Erythroblast (primary cell): ENCODE measurements around the gene MKS1.
A peak's percentile ranks its signal among the peaks of the same experiment; 100 is the strongest.

Experiments
- DNase-seq, 2 experiments: peaks; one replicate each; lab custom pipeline; 2025; lab: John Stamatoyannopoulos, UW
- GATA1 ChIP-seq: IDR thresholded peaks from 2 replicates; pipeline ENCODE4 v1.6.1; 2011; ENCODE audit warnings: low read depth, mild to moderate bottlenecking, control low read depth, low read length, moderate library complexity
- POLR2A ChIP-seq: IDR thresholded peaks from 2 replicates; pipeline ENCODE4 v1.6.1; 2011; ENCODE audit warnings: mild to moderate bottlenecking, low read length

Gene MKS1

GRCh38 chr17:58249270-58250133, 30.4 kb upstream of the MKS1 start:
- TF ChIP-seq GATA1 (no peak), POLR2A (no peak)
- peak; percentile 72 to 82 for DNase-seq

GRCh38 chr17:58248955-58249269, 29.9 kb upstream of the MKS1 start:
- TF ChIP-seq GATA1: no peak
- no peak for TF ChIP-seq POLR2A
- no peak for DNase-seq

GRCh38 chr17:58247511-58248363, 28.7 kb upstream of the MKS1 start:
- no peak for TF ChIP-seq GATA1
- TF ChIP-seq POLR2A: no peak
- DNase-seq: no peak

- DNase-seq: no peak
- no peak for TF ChIP-seq POLR2A
- no peak for TF ChIP-seq GATA1
Measured at GRCh38 chr17:58246781-58247180, 27.7 kb upstream of the MKS1 start.

- no peak for TF ChIP-seq POLR2A
- TF ChIP-seq GATA1: no peak
- DNase-seq: no peak
Measured at GRCh38 chr17:58246104-58246740, 27.2 kb upstream of the MKS1 start.

- no peak for DNase-seq
- TF ChIP-seq GATA1 (no peak), POLR2A (no peak)
Measured at GRCh38 chr17:58245428-58246103, 26.5 kb upstream of the MKS1 start.

GRCh38 chr17:58244963-58245362, 25.9 kb upstream of the MKS1 start:
- DNase-seq: peak; percentile 8 to 28
- TF ChIP-seq POLR2A (no peak), GATA1 (no peak)

- no peak for DNase-seq
- TF ChIP-seq GATA1 (no peak), POLR2A (no peak)
Measured at GRCh38 chr17:58242171-58242784, 23.2 kb upstream of the MKS1 start.

GRCh38 chr17:58239987-58240386, 20.9 kb upstream of the MKS1 start:
- TF ChIP-seq POLR2A (no peak), GATA1 (no peak)
- DNase-seq: no peak

GRCh38 chr17:58238147-58238634, 19.1 kb upstream of the MKS1 start, which contains the start of gene LPO:
LPO (plus strand) TSS chr17:58238584; CDS start chr17:58242980, 4,396 bp downstream.
- TF ChIP-seq POLR2A (no peak), GATA1 (no peak)
- no peak for DNase-seq

GRCh38 chr17:58236394-58236793, 17.3 kb upstream of the MKS1 start:
- TF ChIP-seq GATA1 (no peak), POLR2A (no peak)

GRCh38 chr17:58235821-58236220, 16.8 kb upstream of the MKS1 start:
- no peak for TF ChIP-seq POLR2A
- TF ChIP-seq GATA1: no peak
- peak in 1 of 2 experiments; percentile 10 for DNase-seq

More at GRCh38 chr17:58236394-58236793, 17.3 kb upstream of the MKS1 start:
- peak; percentile 61 to 71 for DNase-seq

GRCh38 chr17:58234512-58234911, 15.5 kb upstream of the MKS1 start:
- no peak for DNase-seq
- TF ChIP-seq POLR2A (no peak), GATA1 (no peak)
